GM04504 (cell line): ENCODE data around the gene PLXNB1.

Experiments used
- DNase-seq: peaks from one replicate; pipeline ENCODE4 v3.0.0-alpha.2; 2012; ENCODE audit warnings: low read depth

Gene PLXNB1

DNA sequence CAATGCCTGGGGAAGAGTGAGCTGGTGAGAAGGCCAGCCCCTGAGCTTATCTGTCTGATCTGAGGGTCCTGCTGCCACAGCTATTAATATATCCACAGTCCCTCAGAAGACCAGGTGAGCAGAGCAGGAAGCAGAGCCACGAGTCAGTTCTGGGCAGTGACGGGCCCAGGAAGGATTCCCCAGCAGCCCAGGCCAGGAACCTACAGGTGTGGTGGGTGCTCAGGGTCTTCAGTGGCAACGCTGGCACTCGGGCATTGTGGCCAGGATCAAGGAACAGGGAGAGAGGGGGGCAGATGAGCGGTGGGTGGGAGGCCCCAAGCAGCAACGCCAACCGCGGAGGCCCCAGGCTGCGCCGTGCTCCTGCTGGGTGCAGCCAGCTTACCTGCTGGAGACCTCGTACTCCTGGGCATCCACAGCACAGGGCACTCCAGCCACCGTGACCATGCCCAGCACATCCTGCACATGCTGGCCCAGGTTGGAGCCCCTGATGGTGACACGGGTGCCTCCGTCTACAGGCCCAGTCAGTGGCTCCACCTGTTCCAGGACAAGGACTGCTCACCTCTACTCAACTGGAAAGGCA lies 12.3 kb downstream of the PLXNB1 start:
- DNase-seq, result no peak

DNA sequence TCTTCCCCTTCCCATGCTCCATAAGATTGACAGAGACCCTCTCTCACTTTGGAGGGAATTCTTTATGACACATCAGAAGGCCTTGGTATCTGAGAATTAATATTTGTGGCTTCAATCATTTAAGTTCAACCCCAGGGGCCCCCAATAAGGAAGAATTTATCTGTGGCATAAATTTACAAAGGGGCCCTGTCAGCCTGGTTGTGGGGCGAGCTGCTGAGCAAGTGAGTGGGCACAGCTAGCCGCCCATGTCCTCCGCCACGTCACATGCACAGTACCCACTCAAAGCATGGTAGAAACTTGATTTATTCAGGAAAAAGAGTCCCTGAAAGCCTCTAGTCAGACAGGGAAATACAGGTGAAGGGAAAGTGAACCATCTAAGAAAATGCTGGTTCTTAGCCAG lies 13.3 kb downstream of the PLXNB1 start:
- DNase-seq, result no peak

DNA sequence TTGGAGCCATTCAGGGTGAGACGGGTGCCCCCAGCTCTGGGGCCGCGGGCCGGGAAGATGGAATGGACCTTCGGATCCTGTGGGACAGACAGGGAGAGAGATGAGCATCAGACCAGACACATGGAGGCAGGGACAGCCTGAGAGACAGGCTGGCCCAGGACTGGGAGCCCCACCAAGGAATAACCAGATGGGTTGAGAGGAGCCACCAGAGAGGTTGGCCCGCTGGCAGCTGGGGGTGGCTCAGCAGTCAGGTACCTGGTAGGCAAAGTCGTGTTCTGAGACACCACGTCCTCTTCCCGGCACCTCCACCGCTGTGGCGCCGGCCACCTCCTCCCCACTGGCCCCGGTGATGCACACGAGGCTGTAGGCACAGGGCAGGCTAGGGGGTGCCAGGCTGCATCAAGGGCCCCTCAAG lies 13.8 kb downstream of the PLXNB1 start:
- DNase-seq, result no peak

DNA sequence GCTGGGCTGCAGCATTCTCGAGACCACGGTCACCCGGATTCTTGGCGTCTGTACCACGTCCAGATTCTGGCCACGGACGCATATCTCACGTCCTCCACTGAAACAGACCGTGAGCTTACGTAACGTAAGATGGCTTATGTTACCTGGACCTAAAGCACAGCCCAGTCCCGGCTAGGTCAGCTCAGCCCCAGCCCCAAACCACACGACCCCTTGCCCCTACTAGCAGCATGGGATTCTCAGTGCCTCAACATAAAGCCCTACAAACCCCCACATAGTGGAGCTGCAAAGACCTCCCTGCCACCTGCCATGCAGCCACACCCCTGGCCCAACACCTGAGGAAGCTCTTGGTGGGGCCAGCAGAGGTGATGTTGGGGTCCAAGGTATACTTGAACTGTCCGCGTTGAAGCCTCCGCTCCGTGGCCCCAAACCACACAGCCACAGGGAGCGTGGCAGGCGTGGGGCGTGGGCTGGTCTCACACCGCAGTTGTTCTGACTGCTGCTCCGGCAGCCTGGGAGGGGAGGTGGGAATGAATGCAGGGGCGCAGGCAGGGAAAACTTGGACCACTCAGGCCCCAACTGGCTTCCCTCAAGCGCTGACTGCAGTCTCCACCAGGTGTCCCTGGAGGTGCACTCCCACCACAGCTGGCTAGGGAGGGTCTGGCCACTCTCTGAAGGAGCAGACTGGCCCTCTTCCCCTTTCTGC lies 14.5 kb downstream of the PLXNB1 start:
- DNase-seq, result no peak

DNA sequence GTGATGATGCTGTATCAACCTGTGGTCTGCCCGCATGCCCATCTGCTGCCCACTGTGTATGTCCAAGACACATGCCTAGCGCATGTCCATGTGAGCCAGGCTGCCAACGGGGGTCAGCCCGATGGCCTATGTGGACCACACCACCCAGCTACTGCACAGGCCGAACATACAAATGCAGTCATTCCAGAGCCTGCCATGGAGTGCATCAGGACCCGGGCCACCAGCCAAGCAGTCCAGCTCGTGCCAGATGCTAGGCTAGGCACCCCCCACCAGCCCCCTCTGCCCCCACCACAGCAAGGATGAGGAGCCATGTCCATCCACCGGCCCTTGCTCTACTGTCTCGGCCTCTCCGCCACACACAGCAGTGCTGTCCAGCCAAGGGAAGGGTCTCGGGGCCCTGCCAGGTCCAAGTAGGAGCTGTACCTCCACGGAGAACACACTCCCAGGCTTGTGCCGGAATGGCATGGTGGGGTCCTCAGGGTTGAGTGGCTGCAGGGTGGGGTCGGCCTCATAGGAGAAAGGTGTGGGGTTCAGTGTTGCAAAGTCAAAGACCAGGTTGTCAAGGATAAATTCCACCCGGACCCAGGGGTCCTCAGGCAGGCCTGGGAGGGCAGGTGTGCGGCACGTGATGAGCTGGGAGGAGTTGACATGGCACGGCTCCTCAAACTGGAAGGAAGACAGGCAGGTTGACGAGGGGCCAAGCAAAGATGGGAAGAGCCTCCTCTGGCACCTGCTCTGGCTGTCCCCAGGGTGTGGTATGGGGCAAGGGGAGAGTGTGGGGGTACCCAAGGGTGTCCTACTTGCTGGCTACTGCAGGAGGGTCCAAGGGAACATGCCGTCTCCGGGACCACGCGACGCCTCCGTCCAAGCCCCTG lies 15.3 kb downstream of the PLXNB1 start:
- DNase-seq, result no peak

DNA sequence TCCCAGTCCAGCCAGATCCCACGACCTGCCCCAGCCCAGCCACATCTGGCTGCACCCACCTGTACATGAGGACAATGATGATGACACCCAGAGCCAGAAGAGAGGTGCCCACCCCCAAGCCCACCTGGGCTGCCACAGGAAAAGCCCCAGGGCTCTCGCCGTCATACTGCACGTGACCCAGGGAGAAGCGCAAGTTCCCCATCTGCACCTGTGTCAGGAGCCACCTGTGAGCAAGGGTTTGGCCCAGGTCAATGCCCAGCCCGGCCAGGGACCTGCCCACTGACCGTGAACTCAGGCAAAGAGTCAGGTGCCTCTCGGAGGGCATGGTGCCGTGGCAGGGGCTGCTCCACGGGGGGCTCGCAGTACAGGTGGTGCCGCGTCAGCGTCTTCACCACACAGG lies 16.3 kb downstream of the PLXNB1 start:
- no peak for DNase-seq

DNA sequence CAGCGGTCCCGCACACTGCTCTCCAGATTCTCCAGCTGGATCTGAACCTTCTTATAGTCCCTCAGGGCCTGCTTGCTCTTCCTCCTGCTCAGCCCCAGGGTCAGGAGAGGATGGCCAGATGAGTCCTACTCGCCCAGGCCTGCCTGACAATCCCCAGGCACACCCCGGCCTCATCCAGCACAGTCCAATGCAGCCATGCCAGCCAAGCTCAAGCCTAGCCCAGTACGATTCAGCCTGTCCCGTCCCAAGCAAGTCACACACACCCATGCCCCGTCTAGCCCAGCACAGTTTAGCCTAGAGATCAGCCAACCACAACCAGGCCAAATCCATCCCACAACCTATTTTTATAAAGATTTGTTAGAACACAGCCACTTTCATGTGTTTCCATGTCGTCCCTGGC lies 16.8 kb downstream of the PLXNB1 start:
- no peak for DNase-seq

DNA sequence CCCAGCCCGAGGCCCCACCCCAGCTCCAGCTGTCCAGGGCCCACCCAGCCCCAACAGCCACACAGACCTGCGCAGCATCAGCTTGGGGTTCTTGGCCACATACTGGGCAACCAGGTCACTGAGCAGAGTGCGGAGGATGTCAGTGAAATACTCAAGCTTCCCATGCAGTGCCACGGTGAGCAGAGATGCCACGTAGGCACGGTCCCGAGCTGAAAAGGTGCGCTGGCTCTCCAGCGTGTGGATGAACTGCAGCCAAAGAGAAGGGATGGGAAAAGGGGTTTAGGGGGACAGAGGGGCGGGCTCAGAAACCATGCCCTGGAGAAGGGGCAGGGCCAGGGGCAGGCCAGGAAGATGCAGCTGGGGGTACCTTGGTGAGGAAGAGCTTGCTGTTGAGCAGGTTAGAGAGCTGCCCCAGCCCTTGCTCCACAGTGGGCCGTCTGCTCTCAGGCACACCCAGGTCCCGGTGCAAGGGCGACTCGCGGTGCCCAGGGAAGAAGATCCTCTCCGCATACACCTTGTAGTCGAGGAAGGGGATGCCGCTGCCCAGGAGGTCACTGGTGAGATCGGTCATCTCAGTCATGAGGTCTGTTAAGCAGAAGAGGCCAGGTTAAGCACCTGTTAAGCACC lies 17.4 kb downstream of the PLXNB1 start:
- no peak for DNase-seq

DNA sequence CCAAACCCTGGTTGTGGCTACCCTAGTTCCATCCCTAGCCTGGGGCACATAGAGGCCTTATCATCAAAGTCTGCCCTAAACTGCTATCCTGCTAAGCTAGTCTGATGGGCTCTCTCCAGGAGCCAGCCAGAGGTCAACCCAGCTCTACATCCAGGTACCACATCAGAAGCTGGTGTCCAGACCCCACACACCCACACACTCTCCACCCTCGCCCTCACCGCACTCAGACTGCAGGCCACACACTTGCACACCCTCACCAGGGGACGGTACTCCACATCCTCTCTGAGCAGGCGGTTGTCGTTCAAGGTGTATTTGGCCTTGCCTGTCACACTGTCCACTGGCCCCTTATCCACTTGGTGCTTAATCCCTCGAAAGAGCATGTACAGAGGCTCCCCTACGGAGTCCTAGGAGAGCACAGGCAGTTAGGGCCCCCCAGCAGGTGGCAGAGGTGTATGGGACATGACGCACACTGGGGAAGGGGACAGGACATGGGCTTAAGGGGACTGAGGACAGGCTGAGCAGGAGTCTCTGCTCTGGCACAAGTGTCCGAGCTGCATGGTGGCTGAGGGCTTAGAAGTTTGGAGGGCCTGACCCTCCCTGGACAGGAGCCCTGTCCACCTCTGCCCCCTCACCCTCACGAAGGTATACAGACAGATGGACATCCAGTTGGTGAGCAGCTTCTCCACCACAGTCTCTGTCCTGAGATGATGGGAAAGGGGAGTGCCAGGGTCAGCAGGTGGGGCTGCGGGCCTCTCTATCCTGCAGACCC lies 18.1 kb downstream of the PLXNB1 start:
- no peak for DNase-seq

DNA sequence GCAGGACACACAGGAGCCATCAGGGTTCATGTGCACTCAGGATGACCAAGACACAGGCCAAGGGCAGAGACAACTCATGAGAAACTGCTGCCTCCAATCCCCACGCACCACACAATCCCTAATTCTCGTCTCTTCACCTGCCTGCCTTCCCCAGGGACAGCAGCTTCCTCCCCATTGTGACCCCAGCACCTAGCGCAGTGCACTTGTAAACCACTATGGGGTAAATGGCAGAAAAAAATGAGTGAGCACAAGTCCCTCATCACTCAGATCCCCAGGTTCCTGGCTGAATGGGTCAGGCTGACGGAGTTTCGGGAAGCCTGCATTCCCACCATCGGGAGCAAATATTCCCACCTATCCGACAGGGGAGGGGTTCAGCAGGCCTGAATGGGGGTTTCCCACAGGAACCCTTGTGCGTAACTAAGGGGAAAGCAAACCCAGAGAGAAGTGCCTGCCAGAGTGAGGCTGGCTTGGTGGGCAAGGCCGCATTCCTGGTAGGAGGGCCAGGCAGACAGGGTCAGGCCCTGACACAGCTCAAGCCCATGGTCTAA lies 18.8 kb downstream of the PLXNB1 start:
- no peak for DNase-seq

DNA sequence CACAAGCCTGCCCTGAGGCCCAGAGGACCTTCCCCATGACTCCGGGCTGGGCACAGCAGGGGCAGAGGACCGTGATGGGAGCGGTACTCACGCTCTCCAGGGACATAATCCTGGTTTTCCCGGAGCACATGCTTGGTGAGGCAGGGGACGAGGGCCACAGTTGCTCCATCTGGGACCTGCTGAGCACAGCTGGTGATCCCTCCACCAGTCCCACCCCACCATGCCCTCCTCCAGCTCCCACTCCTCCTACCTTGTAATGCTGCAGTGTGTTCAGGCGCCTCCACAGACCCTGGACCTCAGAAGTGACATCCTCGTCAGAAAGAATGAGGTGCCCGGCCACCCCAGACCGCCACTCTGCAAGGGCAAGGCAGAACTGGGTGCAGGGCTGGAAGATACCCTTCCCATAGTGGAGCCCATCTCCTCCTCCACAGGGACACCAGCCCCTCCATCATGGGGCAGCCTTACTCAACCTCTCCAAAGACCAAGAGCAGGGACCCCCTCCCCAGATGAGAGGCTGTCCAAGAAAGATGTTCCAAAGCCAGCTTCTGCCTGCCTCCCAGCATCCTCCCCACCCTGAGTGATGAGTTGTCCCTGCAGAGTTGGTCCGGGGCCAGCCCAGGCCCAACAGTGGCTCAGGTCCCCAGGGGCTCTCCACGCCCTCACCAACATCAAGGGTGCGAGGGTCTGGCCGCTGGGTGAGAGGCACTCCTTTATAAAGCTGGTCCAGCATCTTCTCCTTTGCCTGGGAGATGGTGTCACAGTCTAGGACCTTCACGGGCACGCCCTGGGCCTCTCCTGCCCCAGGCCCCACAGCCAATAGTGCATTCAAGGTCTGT lies 19.5 kb downstream of the PLXNB1 start:
- DNase-seq, result no peak

DNA sequence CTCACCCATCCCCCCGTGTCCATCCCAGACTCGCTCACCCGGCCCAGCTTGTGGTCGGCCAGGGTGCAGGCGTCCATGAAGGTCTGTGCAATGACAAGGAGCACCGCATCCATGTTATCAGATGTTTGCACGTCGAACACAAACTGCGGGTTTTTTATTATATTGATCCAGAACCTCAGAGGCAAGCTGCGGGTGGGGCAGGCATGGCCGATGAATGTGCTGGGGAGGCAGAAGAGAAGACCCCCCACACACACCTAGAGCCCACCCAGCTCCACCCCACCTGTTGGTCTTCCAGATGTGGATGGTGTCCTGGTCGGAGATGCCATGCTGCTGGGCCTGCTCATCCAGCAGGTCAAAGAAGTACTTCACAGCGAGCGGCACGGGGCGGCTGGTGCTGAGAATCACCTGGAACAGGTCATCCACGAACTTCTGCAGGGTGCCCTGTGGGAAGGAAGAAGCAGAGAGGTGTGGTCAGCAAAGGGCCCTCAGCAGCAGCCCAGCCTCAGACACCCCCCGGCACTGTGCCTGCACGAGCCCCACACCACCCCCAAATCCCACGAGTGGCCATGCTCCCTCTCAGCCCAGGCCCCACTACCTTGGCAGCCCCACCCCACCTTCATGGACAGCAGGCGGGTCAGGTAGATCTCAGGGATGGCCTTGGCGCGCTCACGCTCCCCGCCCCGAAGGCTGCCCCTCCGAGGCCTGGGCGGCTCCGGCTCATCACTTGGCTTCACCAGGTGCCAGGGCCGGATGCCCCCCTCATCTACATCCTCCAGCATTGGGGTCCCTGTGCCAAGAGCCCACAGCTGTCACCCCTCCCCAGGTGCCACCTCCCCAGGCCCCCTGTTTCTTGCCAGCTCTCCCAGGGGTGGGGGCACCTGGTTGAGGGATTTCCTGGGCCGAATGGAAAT lies 20.3 kb downstream of the PLXNB1 start:
- DNase-seq, result no peak

DNA sequence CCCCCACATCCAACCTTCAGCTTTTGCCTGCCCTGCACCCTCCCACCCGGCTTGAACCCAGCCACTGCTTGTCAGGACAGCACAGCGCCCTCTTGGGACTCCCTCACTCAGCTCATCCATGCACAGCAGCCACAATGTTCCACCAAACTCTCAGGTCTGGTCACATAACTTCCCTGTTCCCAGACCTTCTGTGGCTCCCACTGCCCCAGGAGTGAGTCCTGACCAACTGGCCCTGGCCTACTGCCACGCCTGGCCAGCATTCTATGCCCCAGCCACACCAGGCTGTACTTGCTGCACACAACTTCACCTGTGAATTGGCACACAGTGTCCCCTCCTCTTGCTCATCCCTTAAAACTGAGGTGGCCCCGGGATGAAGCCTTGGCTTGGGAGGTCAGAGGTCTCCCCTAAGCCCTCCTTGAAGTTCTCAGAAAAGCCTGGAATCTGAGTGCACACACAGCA lies 21.0 kb downstream of the PLXNB1 start:
- no peak for DNase-seq

DNA sequence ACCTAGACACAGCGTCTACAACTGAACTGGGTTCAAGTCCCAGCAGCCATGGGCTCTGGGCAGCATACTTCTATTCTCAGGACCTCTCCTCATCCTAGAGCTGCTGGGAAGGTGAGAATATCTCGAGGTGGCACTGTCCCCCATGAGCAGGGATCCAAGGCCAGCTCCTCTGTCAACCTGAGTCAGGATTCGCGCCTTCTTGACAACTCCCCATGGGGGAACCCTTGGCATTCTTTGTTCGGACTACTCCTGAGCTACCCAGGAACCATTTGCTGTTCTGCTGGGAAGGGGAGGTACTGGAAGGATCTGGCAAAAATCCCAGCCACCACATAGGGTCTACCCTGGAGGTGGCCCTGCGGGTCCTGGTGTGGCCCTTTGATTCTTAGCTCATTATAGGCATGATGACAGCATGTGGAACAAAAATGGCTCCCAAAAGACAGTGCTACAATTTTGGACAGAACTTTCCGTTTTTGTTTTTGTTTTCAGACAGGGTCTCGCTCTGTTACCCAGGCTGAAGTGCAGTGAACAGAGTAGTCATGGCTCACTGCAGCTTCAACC lies 22.3 kb downstream of the PLXNB1 start:
- DNase-seq, result no peak

DNA sequence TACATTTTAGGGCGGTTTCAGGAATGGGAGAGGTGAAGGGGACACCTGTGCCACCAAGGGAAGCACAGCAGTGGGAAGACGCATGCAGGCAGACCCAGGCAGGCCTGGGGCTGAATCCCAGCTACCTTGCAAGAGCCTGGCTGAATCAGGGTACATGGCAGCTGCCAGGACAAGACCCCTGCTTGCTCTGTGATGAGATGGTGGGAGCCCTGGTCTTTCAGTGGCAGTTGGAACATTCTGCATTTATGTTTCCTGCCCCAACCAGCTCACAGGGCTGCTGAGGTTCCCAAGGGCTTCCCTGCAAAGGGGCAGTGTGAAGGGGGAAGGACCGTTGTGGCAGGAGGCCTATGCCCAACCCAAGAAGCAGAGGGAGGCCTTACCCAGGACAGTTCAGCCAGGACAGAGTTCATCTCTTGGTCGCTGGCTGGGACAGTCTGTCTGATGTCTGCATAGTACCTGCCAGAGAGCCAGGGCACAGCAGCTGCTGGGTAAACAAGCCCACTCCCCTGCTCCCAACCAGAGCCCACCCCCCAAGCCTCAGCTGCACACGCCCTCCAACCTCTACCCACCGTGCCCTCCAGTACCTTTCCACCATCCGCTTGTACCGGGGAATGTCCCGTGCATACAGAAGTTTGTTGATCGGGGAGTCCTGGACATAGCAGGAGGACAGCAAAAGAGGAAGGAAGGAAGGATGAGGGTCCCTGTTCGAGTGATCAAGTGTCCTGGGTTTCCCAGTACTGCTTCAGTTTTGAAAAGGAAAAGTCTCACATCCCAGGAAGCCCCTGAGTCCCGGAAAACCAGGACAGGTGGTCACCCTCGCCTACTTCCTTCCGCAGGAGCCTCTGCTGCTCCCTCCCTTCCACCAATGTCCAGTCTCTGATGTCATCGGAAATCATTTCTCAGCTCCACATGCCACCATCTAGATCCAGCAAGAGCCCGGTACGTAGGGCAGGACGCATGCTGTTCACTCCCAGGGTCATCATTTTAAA lies 23.1 kb downstream of the PLXNB1 start:
- DNase-seq, result no peak

DNA sequence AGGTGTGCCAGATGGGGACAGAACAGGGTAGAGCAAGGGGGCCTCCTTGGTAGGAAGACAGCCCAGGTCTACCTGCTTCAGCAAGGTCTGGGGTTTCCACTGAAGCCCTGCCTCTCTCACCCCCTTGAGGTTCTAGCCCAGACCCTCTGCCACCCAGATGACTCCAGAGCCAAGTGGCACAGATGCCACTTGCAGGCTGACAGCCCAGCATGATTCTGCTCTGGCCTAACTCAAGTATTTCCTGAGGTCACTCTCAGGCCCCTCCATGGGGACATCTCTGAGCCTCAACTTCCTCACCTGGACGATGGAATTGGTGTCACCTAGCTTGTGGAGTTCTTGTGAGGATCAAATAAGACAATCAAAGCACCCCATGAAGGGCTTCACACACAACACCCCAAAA lies 23.9 kb downstream of the PLXNB1 start:
- DNase-seq, result no peak

DNA sequence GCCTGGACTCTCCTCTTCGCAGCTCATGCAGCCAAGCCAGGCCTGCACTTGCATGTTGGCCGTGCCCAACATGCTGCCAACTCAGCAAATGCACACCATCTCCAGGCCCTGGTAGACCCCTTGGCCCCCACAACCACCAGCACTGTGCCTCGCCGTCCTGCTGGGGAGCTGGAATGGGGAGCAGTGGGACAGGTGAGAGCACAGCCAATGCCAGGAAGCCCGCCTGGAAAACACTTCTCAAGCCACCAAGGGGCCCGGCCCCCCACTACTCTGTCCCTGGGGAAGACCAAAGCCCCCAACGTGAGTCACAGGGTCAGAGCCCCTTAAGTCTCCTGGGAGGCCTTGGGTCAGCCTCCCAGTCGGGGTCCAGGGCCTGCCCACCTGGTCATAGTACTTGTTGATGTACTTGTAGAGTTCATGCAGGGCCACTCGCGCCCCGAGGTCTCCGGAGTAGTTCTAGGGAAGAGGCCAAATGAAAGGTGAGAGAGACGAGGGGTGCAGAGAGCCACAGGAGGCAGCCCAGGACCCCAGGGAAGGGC lies 24.5 kb downstream of the PLXNB1 start:
- DNase-seq, result no peak
